Activated CD8-positive, alpha-beta T cell treated with anti-CD3 and anti-CD28 coated beads for 36 hours (primary cell): ENCODE data around the gene GCNT4. TPM values are rescaled to one million over a fixed set of nuclear protein-coding genes. Genes with fewer than 3 reads are reported as not detected.

Experiments used
- ATAC-seq: fragments of 200-7000 bp; cut with Tn5 transposase; one replicate; pipeline ENCODE4 v1.10.0; 2021; ENCODE audit warnings: mild to moderate bottlenecking, moderate library complexity
- CTCF ChIA-PET: fragments of 350-600 bp; sonication (Branson Sonifier 250); formaldehyde crosslinking; loops from one replicate; lab custom pipeline; 2021; ENCODE audit warnings: antibody characterized with exemption; lab: Charles Lee
- POLR2A ChIA-PET: fragments of 350-600 bp; sonication (Branson Sonifier 250); formaldehyde crosslinking; loops from one replicate; lab custom pipeline; 2021; ENCODE audit warnings: antibody characterized with exemption; lab: Charles Lee
- DNase-seq: peaks from one replicate; pipeline ENCODE4 v3.0.0-alpha.2; 2020
- H3K27ac Mint-ChIP-seq: one replicate; pipeline ENCODE4 v1.8.0; 2021; ENCODE audit warnings: mild to moderate bottlenecking, mixed read lengths
- H3K27me3 Mint-ChIP-seq: one replicate; pipeline ENCODE4 v1.8.0; 2021; ENCODE audit warnings: mixed read lengths
- H3K36me3 Mint-ChIP-seq: one replicate; pipeline ENCODE4 v1.8.0; 2021; ENCODE audit warnings: low read depth, mixed read lengths
- H3K4me1 Mint-ChIP-seq: one replicate; pipeline ENCODE4 v1.8.0; 2021; ENCODE audit warnings: low read depth, mixed read lengths
- H3K4me3 Mint-ChIP-seq: one replicate; pipeline ENCODE4 v1.8.0; 2021; ENCODE audit warnings: mild to moderate bottlenecking, moderate library complexity, mixed read lengths
- H3K9me3 Mint-ChIP-seq: one replicate; pipeline ENCODE4 v1.8.0; 2021; ENCODE audit warnings: mixed read lengths
- CTCF ChIP-seq: fragments of 200-600 bp; IDR thresholded peaks from one replicate; pipeline ENCODE4 v1.8.0; 2022; ENCODE audit warnings: antibody characterized with exemption, mild to moderate bottlenecking
- intact Hi-C: fragments of 100-400 bp; cut with micrococcal nuclease; formaldehyde crosslinking; loops from one replicate; pipeline ENCODE4 v1.10.0; 2022
- total RNA-seq, 2 experiments: library from RNA; stranded (reverse); gene quantifications; one replicate each; pipeline ENCODE4 v1.2.3, GENCODE V29; 2021

The GCNT4 gene
- total RNA-seq, 2 experiments from 2014 or later, result 2.1 to 2.4 TPM

GRCh38 chr5:75053304-75054133, 1.2 kb upstream of the GCNT4 start:
- Mint-ChIP-seq H3K27me3 (no peaks in the 10 kb centered on the region), H3K4me1 (peaks cover 75% of the 10 kb centered on the region), H3K9me3 (no peaks in the 10 kb centered on the region), H3K4me3 (peak overlapping the region; percentile 81), H3K27ac (peak overlapping the region; percentile 89), H3K36me3 (no peaks in the 10 kb centered on the region)
- ChIA-PET CTCF (interaction anchor here (0.7 to 4.6 kb wide), 5 partner anchors 13 to 195 kb away, joined by 3 to 31 read pairs (median 21); partner anchors contain the start of gene ANKRD31), POLR2A (interaction anchor here (0.8 to 1.9 kb wide), 8 partner anchors 9 to 283 kb away, joined by 3 to 7 read pairs (median 4); partner anchors contain the start of gene HMGCR)
- TF ChIP-seq CTCF, result no peak
- ATAC-seq, result peak; percentile 24
- DNase-seq, result peak; percentile 69
- intact Hi-C loops, result loop anchor here (5.0 to 10.0 kb wide), 2 partner anchors 184 to 281 kb away; partner anchors contain the start of genes ANKRD31 and HMGCR

- no peak overlapping the region for H3K27ac Mint-ChIP-seq
- peaks cover 75% of the 10 kb centered on the region for H3K4me1 Mint-ChIP-seq
Observed at GRCh38 chr5:75053054-75053303, 621 bp upstream of the GCNT4 start.

GRCh38 chr5:75051217-75051751, 1.1 kb downstream of the GCNT4 start:
- peak overlapping the region; percentile 91 for H3K27ac Mint-ChIP-seq
- ChIA-PET CTCF (interaction anchor here (0.9 to 5.2 kb wide), 13 partner anchors 8 to 629 kb away, joined by 3 to 47 read pairs (median 4); partner anchors contain the start of gene ANKRD31), POLR2A (interaction anchor here (0.6 to 1.9 kb wide), 4 partner anchors 9 to 185 kb away, joined by 3 to 8 read pairs (median 6); partner anchors contain the start of gene ANKRD31)
- intact Hi-C loops, result loop anchor here (5.0 to 10.0 kb wide), 2 partner anchors 186 to 284 kb away; partner anchors contain the start of genes ANKRD31 and HMGCR
- H3K27me3 Mint-ChIP-seq, result no peaks in the 10 kb centered on the region
- H3K36me3 Mint-ChIP-seq, result no peaks in the 10 kb centered on the region
- H3K4me1 Mint-ChIP-seq, result peaks cover 69% of the 10 kb centered on the region
- peak; percentile 38 for ATAC-seq
- H3K4me3 Mint-ChIP-seq, result peak overlapping the region; percentile 82
- H3K9me3 Mint-ChIP-seq, result no peaks in the 10 kb centered on the region
- DNase-seq, result peak; percentile 60
- no peak for TF ChIP-seq CTCF

More at GRCh38 chr5:75053054-75053303, 621 bp upstream of the GCNT4 start:
- intact Hi-C loops, result loop anchor here (5.0 to 10.0 kb wide), 2 partner anchors 184 to 282 kb away; partner anchors contain the start of genes ANKRD31 and HMGCR
- Mint-ChIP-seq H3K9me3 (no peaks in the 10 kb centered on the region), H3K4me3 (peak overlapping the region; percentile 81), H3K27me3 (no peaks in the 10 kb centered on the region), H3K36me3 (no peaks in the 10 kb centered on the region)
- POLR2A ChIA-PET, result interaction anchor here (0.9 to 1.9 kb wide), 4 partner anchors 18 to 284 kb away, joined by 3 to 7 read pairs (median 4); partner anchors contain the start of gene HMGCR
- no peak for DNase-seq
- no peak for TF ChIP-seq CTCF
- CTCF ChIA-PET, result interaction anchor here (1.1 to 4.6 kb wide), 4 partner anchors 12 to 184 kb away, joined by 4 to 31 read pairs (median 22); partner anchors contain the start of gene ANKRD31
- peak; percentile 14 for ATAC-seq

GRCh38 chr5:75050415-75050814, 1.9 kb downstream of the GCNT4 start:
- Mint-ChIP-seq H3K27ac (peak overlapping the region; percentile 91), H3K9me3 (no peaks in the 10 kb centered on the region), H3K4me1 (peaks cover 68% of the 10 kb centered on the region), H3K27me3 (no peaks in the 10 kb centered on the region), H3K4me3 (peak overlapping the region; percentile 82), H3K36me3 (peaks cover 3% of the 10 kb centered on the region)
- ChIA-PET CTCF (interaction anchor here (0.6 to 5.2 kb wide), 51 partner anchors 9 to 1478 kb away, joined by 3 to 47 read pairs (median 4); partner anchors contain the start of genes ANKRD31 and HMGCR), POLR2A (interaction anchor here (0.8 to 1.5 kb wide), 3 partner anchors 10 to 186 kb away, joined by 3 to 4 read pairs (median 4); partner anchors contain the start of gene ANKRD31)
- intact Hi-C loops, result loop anchor here (5.0 to 10.0 kb wide), 2 partner anchors 187 to 284 kb away; partner anchors contain the start of genes ANKRD31 and HMGCR
- ATAC-seq (peak; percentile 31), DNase-seq (peak; percentile 55)
- no peak for TF ChIP-seq CTCF
